CD4-positive, alpha-beta T cell (primary cell): ENCODE results near the gene C1orf198. TPM values are rescaled to one million over a fixed set of nuclear protein-coding genes. Genes with fewer than 3 reads are reported as not detected.

Experiments
- ATAC-seq: fragments of 200-7000 bp; cut with Tn5 transposase; one replicate; pipeline ENCODE4 v1.10.0; 2022; ENCODE audit warnings: mild to moderate bottlenecking; ENCODE audit not compliant: poor library complexity
- CTCF ChIA-PET: fragments of 350-600 bp; sonication (Branson Sonifier 250); formaldehyde crosslinking; loops from one replicate; lab custom pipeline; 2021; ENCODE audit warnings: antibody characterized with exemption, inconsistent platforms; lab: Charles Lee
- POLR2A ChIA-PET: fragments of 350-600 bp; sonication (Branson Sonifier 250); formaldehyde crosslinking; loops from one replicate; lab custom pipeline; 2021; ENCODE audit warnings: antibody characterized with exemption, inconsistent platforms; lab: Charles Lee
- DNase-seq, 14 experiments: peaks; one replicate each; pipeline ENCODE4 v3.0.0-alpha.2; 2013 to 2020; ENCODE audit warnings: mixed read lengths in 2 of 14
- H3K27ac ChIP-seq, 2 donors: one replicate each; pipeline versions ENCODE4 v1.5.1 to v1.7.0; 2013; ENCODE audit warnings: low read length in 2 of 2, low read depth in 1 of 2, mild to moderate bottlenecking in 1 of 2
- H3K27me3 ChIP-seq, 2 experiments: 1 replicate in 1 of 2; 2 replicates in 1 of 2; pipeline versions ENCODE4 v1.6.1 to v1.7.0; 2013; ENCODE audit warnings: low read length in 2 of 2, control low read depth in 1 of 2, mild to moderate bottlenecking in 1 of 2, moderate library complexity in 1 of 2; ENCODE audit not compliant: insufficient read depth in 2 of 2, control insufficient read depth in 1 of 2
- H3K36me3 ChIP-seq: one replicate; pipeline ENCODE4 v1.6.1; 2013; ENCODE audit warnings: low read length, control low read depth; ENCODE audit not compliant: insufficient read depth
- H3K4me1 ChIP-seq: one replicate; pipeline ENCODE4 v1.6.1; 2013; ENCODE audit warnings: low read length, control low read depth; ENCODE audit not compliant: insufficient read depth
- H3K4me3 ChIP-seq: one replicate; pipeline ENCODE4 v1.5.1; 2013; ENCODE audit warnings: mild to moderate bottlenecking, low read length, moderate library complexity
- H3K9me3 ChIP-seq, 2 experiments: 1 replicate in 1 of 2; 2 replicates in 1 of 2; pipeline versions ENCODE4 v1.6.1 to v1.7.0; 2013; ENCODE audit warnings: low read length in 2 of 2, mild to moderate bottlenecking in 2 of 2, control low read depth in 1 of 2, moderate library complexity in 1 of 2; ENCODE audit not compliant: control insufficient read depth in 1 of 2, insufficient read depth in 1 of 2
- H3K27ac Mint-ChIP-seq: one replicate; pipeline ENCODE4 v1.8.0; 2020; ENCODE audit warnings: mixed read lengths
- H3K27me3 Mint-ChIP-seq: one replicate; pipeline ENCODE4 v1.8.0; 2021; ENCODE audit warnings: mixed read lengths
- H3K36me3 Mint-ChIP-seq: one replicate; pipeline ENCODE4 v1.8.0; 2021; ENCODE audit warnings: low read depth, mixed read lengths
- H3K4me1 Mint-ChIP-seq: one replicate; pipeline ENCODE4 v1.8.0; 2021; ENCODE audit warnings: low read depth, mixed read lengths
- H3K4me3 Mint-ChIP-seq: one replicate; pipeline ENCODE4 v1.8.0; 2020; ENCODE audit warnings: mild to moderate bottlenecking, mixed read lengths
- H3K9me3 Mint-ChIP-seq: one replicate; pipeline ENCODE4 v1.8.0; 2020; ENCODE audit warnings: mixed read lengths
- intact Hi-C, 2 experiments: fragments of 100-400 bp; cut with DNase I in 1 of 2; cut with micrococcal nuclease in 1 of 2; formaldehyde crosslinking; loops; one replicate each; pipeline versions ENCODE4 v1.15.1 to v1.9.0; 2023 to 2025; cut with DNase I, micrococcal nuclease
- total RNA-seq, 174 experiments: library from RNA in 2 of 174; stranded (reverse) in 2 of 174; gene quantifications; one replicate each; pipeline ENCODE4 v1.2.3 and lab custom pipeline; 2021 to 2026
- TF ChIP-seq, protein P1 (sequence below): fragments of 200-600 bp; IDR thresholded peaks from one replicate; pipeline ENCODE4 v1.8.0; 2022; ENCODE audit warnings: antibody characterized with exemption, mild to moderate bottlenecking

The C1orf198 gene
- total RNA-seq, 2 experiments from 2014 or later = 2.2 TPM

DNA sequence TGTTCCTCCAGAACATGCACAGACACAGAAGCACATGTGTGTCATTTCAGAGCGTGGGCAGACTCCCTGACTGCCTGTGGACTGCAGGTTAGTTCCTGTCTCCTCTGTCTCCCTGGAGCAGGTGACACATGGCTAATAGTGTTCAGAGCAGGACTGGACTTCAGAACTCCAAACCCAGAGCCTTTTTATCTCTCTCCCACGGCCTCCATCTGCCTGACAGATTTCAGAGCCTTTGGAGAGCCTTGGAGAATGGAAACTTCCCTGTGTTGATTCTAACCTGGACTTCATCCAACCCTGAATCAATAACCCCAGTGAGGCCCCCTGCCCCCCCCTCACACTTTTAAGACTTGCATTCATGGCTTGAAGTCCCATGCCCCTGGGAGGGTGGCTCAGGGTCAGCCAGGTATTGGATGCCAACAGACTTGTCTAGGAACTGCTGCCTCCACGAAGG is 44.4 kb downstream of the C1orf198 start:
- no peaks in the 10 kb centered on the region for H3K4me1 ChIP-seq
- ATAC-seq (no peak), DNase-seq (no peak)
- TF ChIP-seq, protein P1, sequence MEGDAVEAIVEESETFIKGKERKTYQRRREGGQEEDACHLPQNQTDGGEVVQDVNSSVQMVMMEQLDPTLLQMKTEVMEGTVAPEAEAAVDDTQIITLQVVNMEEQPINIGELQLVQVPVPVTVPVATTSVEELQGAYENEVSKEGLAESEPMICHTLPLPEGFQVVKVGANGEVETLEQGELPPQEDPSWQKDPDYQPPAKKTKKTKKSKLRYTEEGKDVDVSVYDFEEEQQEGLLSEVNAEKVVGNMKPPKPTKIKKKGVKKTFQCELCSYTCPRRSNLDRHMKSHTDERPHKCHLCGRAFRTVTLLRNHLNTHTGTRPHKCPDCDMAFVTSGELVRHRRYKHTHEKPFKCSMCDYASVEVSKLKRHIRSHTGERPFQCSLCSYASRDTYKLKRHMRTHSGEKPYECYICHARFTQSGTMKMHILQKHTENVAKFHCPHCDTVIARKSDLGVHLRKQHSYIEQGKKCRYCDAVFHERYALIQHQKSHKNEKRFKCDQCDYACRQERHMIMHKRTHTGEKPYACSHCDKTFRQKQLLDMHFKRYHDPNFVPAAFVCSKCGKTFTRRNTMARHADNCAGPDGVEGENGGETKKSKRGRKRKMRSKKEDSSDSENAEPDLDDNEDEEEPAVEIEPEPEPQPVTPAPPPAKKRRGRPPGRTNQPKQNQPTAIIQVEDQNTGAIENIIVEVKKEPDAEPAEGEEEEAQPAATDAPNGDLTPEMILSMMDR = no peak
- H3K27ac ChIP-seq = no peak overlapping the region
- no peaks in the 10 kb centered on the region for H3K27me3 ChIP-seq
- H3K9me3 ChIP-seq = no peaks in the 10 kb centered on the region
- H3K27me3 Mint-ChIP-seq = peaks cover 15% of the 10 kb centered on the region
- H3K4me1 Mint-ChIP-seq = no peaks in the 10 kb centered on the region
- no peak overlapping the region for H3K4me3 ChIP-seq
- no peak overlapping the region for H3K27ac Mint-ChIP-seq
- H3K9me3 Mint-ChIP-seq = no peaks in the 10 kb centered on the region
- H3K36me3 Mint-ChIP-seq = no peaks in the 10 kb centered on the region
- H3K4me3 Mint-ChIP-seq = no peak overlapping the region
- CTCF ChIA-PET = no interaction called here
- intact Hi-C loops = no loop called here
- POLR2A ChIA-PET = no interaction called here
- H3K36me3 ChIP-seq = no peaks in the 10 kb centered on the region

DNA sequence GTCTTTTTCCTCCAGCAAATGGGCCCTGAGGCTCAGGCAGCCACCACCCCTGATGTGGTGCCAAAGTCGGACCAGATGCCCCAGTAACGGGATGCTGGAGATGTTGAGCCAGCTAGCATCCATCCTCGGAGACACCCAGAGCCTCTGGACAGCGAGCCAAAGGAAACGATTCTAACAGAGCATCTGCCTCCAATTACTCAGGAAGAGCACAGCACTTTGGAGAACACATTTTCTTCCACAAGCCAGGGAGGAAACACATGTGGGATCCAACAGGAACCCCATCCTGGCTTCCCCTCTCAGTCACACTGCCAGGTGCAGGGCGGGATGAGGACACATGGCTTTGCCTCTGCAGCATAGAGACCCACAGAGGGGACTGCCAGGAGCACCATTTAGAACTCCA is 44.9 kb downstream of the C1orf198 start:
- Histone ChIP-seq H3K27ac (no peak overlapping the region), H3K9me3 (no peaks in the 10 kb centered on the region), H3K4me1 (no peaks in the 10 kb centered on the region), H3K4me3 (no peak overlapping the region), H3K36me3 (no peaks in the 10 kb centered on the region), H3K27me3 (no peaks in the 10 kb centered on the region)
- Mint-ChIP-seq H3K4me3 (no peak overlapping the region), H3K27ac (no peak overlapping the region), H3K9me3 (no peaks in the 10 kb centered on the region), H3K27me3 (peaks cover 17% of the 10 kb centered on the region), H3K4me1 (no peaks in the 10 kb centered on the region), H3K36me3 (no peaks in the 10 kb centered on the region)
- ChIA-PET CTCF (no interaction called here), POLR2A (no interaction called here)
- DNase-seq = no peak
- TF ChIP-seq, protein P1 = no peak
- no peak for ATAC-seq
- intact Hi-C loops = no loop called here

DNA sequence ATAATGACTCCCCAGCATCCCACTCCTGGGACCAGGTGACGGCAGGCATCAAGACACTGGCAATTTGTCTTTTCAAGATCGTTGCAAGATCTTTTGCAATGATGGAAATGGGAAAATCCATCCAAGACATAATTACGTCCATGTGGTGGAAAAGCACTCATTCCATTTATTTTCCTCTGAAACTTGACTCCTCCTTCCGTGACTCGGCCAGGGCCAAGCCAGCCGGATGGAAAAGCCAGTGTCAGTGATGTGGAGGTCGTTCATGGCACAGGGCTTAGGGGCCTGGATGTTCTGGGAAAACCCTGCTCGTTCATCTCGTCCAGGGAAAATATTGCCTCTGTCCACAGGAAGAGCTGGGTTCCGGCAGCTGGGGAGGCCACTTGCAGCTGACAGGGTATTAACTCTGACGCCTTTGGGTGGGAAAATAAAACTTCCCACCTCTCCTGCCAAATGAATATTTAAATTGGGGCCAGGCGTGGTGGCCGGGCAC is 46.2 kb downstream of the C1orf198 start:
- no peaks in the 10 kb centered on the region for H3K4me1 Mint-ChIP-seq
- POLR2A ChIA-PET = no interaction called here
- H3K9me3 Mint-ChIP-seq = no peaks in the 10 kb centered on the region
- no peak for DNase-seq
- no peak overlapping the region for H3K27ac Mint-ChIP-seq
- H3K4me3 ChIP-seq = no peak overlapping the region
- H3K4me3 Mint-ChIP-seq = no peak overlapping the region
- peaks cover 22% of the 10 kb centered on the region for H3K27me3 Mint-ChIP-seq
- CTCF ChIA-PET = no interaction called here
- no peaks in the 10 kb centered on the region for H3K27me3 ChIP-seq
- H3K36me3 ChIP-seq = no peaks in the 10 kb centered on the region
- ATAC-seq = no peak
- no peak overlapping the region for H3K27ac ChIP-seq
- no peaks in the 10 kb centered on the region for H3K36me3 Mint-ChIP-seq
- H3K4me1 ChIP-seq = no peaks in the 10 kb centered on the region
- no peaks in the 10 kb centered on the region for H3K9me3 ChIP-seq
- TF ChIP-seq, protein P1 = no peak
- intact Hi-C loops = no loop called here
